GDM1 (cell line): ENCODE measurements around the gene TANK.
"Not testable (repeated sequence)": the region's sequence is repeated elsewhere in the genome, so short reads cannot be mapped to it uniquely, and the experiment has no call there.

Experiments used
- DNase-seq: peaks from one replicate; lab custom pipeline; 2025; lab: John Stamatoyannopoulos, UW

The TANK gene

DNA sequence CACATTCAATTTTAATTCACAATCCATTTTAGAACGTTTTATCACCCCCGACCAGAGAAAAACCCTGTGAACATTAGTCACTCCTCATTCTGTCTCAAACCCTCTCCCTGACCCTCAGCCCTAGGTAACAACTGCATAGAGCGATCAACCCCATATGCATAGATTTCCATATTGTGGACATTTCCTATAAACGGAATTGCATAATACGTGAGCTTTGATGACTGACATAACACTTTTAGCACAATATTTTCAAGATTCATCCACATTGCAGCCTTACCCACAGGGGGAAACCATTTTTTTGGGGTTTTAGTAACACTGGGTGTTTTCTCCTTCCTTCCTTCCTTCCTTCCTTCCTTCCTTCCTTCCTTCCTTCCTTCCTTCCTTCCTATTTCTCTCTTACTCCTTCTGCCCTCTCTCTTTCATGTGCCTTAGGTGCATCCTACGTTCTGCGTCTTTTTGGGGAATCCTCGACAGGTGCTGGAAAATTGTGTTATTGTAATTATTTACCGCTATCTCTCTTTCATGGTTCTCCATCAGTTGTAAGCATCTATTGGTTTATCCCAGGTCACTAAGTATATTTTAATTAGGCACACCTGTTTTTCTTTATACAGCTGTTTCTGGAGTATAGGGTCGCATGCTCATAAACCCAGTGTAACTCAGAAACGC is 118.5 kb downstream of the TANK start:
- not testable (repeated sequence) for DNase-seq

DNA sequence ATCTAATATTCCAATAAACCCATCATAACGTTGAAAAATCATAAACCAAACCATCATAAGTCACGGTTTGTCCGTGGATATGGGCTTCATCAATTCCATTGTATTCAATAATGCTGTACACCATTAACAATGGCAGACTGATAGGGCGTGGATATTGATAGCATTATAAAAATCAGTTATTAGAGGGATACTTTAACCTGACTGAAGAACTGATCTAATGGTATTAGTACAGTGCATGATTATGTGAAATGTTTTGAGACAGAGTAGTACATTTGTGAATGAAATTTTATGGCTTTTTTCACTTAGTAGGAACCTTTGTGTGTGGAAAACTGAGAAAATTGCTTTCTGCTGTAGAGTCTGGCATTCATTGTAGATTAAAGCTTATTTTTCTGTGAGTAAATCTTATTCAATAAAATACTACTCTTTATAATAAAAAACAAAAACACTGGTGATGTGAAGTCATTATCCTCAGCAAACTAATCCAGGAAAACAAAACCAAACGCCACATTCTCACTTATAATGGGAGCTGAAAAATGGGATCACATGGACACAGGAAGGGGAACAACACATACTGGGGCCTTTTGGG is 119.1 kb downstream of the TANK start:
- not testable (repeated sequence) for DNase-seq

DNA sequence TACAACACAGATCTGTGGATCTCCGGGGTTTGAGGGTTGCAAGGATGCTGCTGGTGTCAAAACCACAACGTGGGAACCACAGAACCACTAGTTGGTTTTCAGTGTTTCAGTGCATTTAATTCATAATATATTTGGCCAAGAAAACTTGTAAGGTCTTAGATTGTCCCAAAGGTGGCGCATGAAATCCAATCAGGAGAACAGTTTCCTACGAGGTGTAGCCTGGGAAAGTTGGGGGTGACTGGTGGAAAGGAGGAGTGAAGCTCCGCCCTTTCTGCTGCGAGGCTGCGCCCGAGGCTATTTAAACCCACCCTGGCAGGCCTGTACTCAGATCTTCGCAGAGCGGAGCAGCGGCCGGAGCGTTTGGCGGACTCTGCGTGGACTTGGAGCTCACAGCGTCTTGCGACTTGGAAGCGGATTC is 120.7 kb downstream of the TANK start:
- DNase-seq = not testable (repeated sequence)

DNA sequence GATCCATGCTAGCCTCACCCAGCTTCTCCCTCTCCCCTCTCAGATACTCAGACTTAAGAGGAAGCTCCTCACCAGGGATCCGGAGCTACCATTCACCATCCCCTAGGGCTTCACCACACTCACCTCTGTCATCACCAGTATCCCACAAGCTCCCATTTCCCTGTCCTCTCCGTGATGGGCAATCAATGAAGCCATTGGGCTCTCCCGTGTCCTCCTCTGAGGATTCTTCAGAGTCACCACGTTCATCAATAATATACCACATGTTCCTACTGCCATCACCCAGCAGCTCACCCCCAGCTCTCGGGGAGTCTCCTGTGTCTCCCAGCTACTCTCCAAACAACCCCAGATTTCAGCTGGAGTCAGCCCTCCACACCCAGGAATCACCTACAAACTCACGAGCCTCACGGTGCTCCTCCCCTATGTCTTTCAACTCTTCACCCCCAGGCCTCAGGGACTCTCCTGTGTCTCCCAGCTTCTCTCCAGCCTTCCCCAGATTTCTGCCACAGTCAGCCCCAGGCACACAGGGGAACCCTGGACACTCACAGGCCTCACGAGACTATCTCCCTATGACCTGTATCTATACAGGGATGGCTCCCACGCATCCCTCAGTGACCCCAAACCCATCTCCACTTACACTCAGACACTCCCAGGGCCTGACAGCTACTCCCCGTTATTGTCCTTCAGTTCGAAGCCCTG is 121.5 kb downstream of the TANK start:
- DNase-seq = not testable (repeated sequence)

DNA sequence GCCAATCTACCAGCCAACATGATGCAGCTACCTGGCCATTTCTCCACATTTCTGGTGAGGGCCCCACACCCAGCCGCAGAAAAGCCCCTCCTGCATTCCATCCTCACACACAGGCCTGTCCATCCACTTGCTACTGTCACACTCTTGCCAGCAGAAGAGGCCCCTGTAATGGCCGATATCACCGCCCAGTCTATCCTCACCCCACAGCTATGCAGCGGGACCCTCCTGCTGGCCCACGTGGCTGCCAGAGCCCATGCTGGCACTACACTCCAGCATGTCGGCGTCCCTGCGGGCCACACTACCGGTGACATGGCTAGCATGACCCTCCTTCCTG is 122.0 kb downstream of the TANK start:
- not testable (repeated sequence) for DNase-seq

DNA sequence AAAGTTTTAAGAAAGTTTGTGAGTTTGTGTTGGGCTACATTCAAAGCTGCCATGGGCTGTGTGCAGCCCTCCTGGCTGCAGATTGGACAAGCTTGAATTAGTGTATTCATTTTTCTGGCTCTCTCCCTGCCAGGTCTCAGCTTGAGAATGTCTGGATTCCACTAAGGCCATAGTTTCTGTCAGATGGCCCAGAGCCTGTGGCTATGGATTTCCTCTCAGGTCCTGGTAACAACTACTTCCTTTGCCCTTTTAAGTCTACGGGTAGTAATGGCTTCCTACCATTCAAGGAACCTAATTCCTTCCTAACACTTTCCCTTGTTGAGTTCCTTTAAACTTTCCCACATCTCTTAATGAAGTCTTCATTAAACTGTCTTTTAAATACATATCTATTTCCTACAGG is 123.7 kb downstream of the TANK start:
- no peak for DNase-seq
